ENCODE results near the gene GRHL1.

- TF ChIP-seq HDAC6 (IDR thresholded peaks at IDR 0.05; ENCODE audit: low read depth, low read length): no peak
- no peak for TF ChIP-seq RAD21 (IDR thresholded peaks at IDR 0.05 in 1 of 2, conservative IDR thresholded peaks at IDR 0.05 in 1 of 2; ENCODE audit: low read depth in 2 of 2, low read length in 2 of 2)
- no peak for TF ChIP-seq EGR1 (IDR thresholded peaks at IDR 0.05; ENCODE audit: borderline replicate concordance, low read depth, low read length)
- no peak for TF ChIP-seq HDAC2 (IDR thresholded peaks at IDR 0.05; ENCODE audit: borderline replicate concordance in 1 of 2, low read depth in 2 of 2, low read length in 2 of 2)
- TF ChIP-seq GTF2F1 (IDR thresholded peaks at IDR 0.05; ENCODE audit: borderline replicate concordance, low read depth, low read length): no peak
- TF ChIP-seq SP2 (IDR thresholded peaks at IDR 0.05; ENCODE audit: low read length): no peak
- no peak for TF ChIP-seq CTCF (IDR thresholded peaks at IDR 0.05; ENCODE audit: control extremely low read depth in 1 of 3, insufficient read depth in 1 of 3, low read depth in 1 of 3, low read length in 3 of 3)
These were observed 15.1 kb downstream of the GRHL1 start for GRCh38 chr2:9966491-9967022.

Data from H1 (cell line).